PC-9 (cell line): ENCODE results near the gene RBBP4.

Source experiments
- EZH2 ChIP-seq: fragments of 200-600 bp; sonication (generic); IDR thresholded peaks from 2 replicates; pipeline ENCODE4 v1.8.0; 2017; ENCODE audit warnings: antibody characterized with exemption, low read depth
- TF ChIP-seq, protein P1 (sequence below): fragments of 200-600 bp; sonication (generic); conservative IDR thresholded peaks from 2 replicates; pipeline ENCODE4 v1.6.1; 2017; ENCODE audit warnings: mixed run types, antibody characterized with exemption, mild to moderate bottlenecking, moderate library complexity

DNA sequence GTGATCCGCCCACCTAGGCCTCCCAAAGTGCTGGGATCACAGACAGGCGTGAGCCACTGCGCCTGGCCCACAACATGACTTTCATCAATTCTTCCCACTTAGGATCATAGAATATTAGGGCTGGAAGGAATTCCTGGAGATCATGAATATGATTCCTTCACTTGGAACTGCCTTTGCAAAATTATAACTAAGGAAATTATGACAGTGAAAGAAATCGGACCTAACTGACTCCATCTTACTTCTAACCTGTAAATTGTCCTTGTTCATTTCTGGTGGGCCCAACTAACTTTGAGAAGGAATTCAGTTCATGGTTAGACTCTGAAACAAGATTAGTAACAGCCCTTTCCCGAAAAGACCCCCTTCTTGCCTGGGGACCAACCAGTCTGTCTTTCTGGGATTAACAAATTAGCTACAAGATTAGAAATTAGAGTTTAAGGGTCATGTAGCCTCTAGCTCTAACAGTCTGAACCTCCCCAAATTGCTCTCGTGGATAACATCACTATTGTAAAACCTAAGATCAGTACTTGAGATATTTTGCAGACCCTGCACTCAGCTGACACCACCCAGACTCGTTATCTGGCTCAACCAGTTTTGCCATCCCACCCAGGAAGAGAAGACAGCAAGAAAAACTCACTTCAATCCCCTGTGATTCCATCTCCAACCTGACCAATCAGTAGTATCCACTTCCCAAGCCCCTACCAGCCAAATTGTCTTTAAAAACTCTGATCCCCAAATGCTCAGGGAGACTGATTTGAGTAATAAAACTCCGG, 15.3 kb upstream of the RBBP4 start:
- TF ChIP-seq, protein P1, sequence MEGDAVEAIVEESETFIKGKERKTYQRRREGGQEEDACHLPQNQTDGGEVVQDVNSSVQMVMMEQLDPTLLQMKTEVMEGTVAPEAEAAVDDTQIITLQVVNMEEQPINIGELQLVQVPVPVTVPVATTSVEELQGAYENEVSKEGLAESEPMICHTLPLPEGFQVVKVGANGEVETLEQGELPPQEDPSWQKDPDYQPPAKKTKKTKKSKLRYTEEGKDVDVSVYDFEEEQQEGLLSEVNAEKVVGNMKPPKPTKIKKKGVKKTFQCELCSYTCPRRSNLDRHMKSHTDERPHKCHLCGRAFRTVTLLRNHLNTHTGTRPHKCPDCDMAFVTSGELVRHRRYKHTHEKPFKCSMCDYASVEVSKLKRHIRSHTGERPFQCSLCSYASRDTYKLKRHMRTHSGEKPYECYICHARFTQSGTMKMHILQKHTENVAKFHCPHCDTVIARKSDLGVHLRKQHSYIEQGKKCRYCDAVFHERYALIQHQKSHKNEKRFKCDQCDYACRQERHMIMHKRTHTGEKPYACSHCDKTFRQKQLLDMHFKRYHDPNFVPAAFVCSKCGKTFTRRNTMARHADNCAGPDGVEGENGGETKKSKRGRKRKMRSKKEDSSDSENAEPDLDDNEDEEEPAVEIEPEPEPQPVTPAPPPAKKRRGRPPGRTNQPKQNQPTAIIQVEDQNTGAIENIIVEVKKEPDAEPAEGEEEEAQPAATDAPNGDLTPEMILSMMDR = no peak
- no peak for TF ChIP-seq EZH2
